H9 (cell line): Measurements from ENCODE around the gene TSPAN9. TPM values are rescaled to one million over a fixed set of nuclear protein-coding genes. Genes with fewer than 3 reads are reported as not detected.

ENCODE experiments used
- DNase-seq: peaks from one replicate; pipeline ENCODE4 v3.0.0-alpha.2; 2017
- H2AFZ ChIP-seq: one replicate; pipeline ENCODE4 v1.6.1; 2013; ENCODE audit warnings: mild to moderate bottlenecking, low read length, control low read depth, moderate library complexity
- H2AK5ac ChIP-seq: 2 replicates; pipeline ENCODE4 v1.6.1; 2013; ENCODE audit warnings: low read length, control low read depth, mixed read lengths; ENCODE audit not compliant: insufficient read length
- H2BK120ac ChIP-seq: one replicate; pipeline ENCODE4 v1.6.1; 2013; ENCODE audit warnings: low read depth, mild to moderate bottlenecking, low read length, control low read depth, inconsistent platforms; ENCODE audit not compliant: poor library complexity, severe bottlenecking
- H2BK12ac ChIP-seq: 2 replicates; pipeline ENCODE4 v1.6.1; 2013; ENCODE audit warnings: low read length, control low read depth, mixed read lengths, low read depth; ENCODE audit not compliant: insufficient read length
- H2BK15ac ChIP-seq: 2 replicates; pipeline ENCODE4 v1.6.1; 2013; ENCODE audit warnings: low read depth, low read length, control low read depth
- H2BK20ac ChIP-seq: one replicate; pipeline ENCODE4 v1.6.1; 2013; ENCODE audit warnings: low read depth, mild to moderate bottlenecking, low read length, control low read depth, inconsistent platforms; ENCODE audit not compliant: poor library complexity, severe bottlenecking
- H2BK5ac ChIP-seq: 2 replicates; pipeline ENCODE4 v1.6.1; 2013; ENCODE audit warnings: low read length, control low read depth, mixed read lengths; ENCODE audit not compliant: insufficient read length
- H3K14ac ChIP-seq: 2 replicates; pipeline ENCODE4 v1.6.1; 2013; ENCODE audit warnings: low read length, control low read depth; ENCODE audit not compliant: insufficient read depth
- H3K18ac ChIP-seq: 2 replicates; pipeline ENCODE4 v1.6.1; 2013; ENCODE audit warnings: low read depth, mild to moderate bottlenecking, mixed read lengths, low read length, control low read depth; ENCODE audit not compliant: insufficient read length
- H3K23ac ChIP-seq: 2 replicates; pipeline ENCODE4 v1.6.1; 2013; ENCODE audit warnings: low read length, control low read depth, mixed read lengths, low read depth; ENCODE audit not compliant: insufficient read length
- H3K23me2 ChIP-seq: 2 replicates; pipeline ENCODE4 v1.6.1; 2013; ENCODE audit warnings: low read depth, mild to moderate bottlenecking, mixed read lengths, low read length, control low read depth; ENCODE audit not compliant: insufficient read length, poor library complexity, severe bottlenecking
- H3K27ac ChIP-seq: 2 replicates; pipeline ENCODE4 v1.5.1; 2013; ENCODE audit warnings: low read length, control low read depth, mixed read lengths, low read depth; ENCODE audit not compliant: insufficient read length
- H3K27me3 ChIP-seq: 2 replicates; pipeline ENCODE4 v1.6.1; 2013; ENCODE audit warnings: low read length, control low read depth, inconsistent platforms; ENCODE audit not compliant: insufficient read depth
- H3K4ac ChIP-seq: 2 replicates; pipeline ENCODE4 v1.6.1; 2013; ENCODE audit warnings: low read depth, mild to moderate bottlenecking, control low read depth, inconsistent platforms, low read length, moderate library complexity
- H3K4me1 ChIP-seq: 2 replicates; pipeline ENCODE4 v1.6.1; 2013; ENCODE audit warnings: low read length, control low read depth, inconsistent platforms; ENCODE audit not compliant: insufficient read depth
- H3K4me2 ChIP-seq: 2 replicates; pipeline ENCODE4 v1.6.1; 2013; ENCODE audit warnings: low read length, control low read depth, mixed read lengths; ENCODE audit not compliant: insufficient read length, insufficient read depth
- H3K56ac ChIP-seq: 2 replicates; pipeline ENCODE4 v1.6.1; 2013; ENCODE audit warnings: low read depth, mild to moderate bottlenecking, mixed read lengths, low read length, control low read depth; ENCODE audit not compliant: insufficient read length
- H3K79me1 ChIP-seq: 2 replicates; pipeline ENCODE4 v1.6.1; 2013; ENCODE audit warnings: low read depth, mild to moderate bottlenecking, moderate library complexity, low read length, control low read depth, inconsistent platforms; ENCODE audit not compliant: insufficient read depth, poor library complexity, severe bottlenecking
- H3K79me2 ChIP-seq: 2 replicates; pipeline ENCODE4 v1.6.1; 2013; ENCODE audit warnings: low read length, control low read depth, inconsistent platforms; ENCODE audit not compliant: insufficient read depth
- H3K9ac ChIP-seq: 2 replicates; pipeline ENCODE4 v1.6.1; 2013; ENCODE audit warnings: low read length, control low read depth, mixed read lengths; ENCODE audit not compliant: insufficient read length; ENCODE audit errors: extremely low read depth
- H3K9me3 ChIP-seq: one replicate; pipeline ENCODE4 v1.6.1; 2013; ENCODE audit warnings: low read depth, low read length, inconsistent platforms; ENCODE audit not compliant: control insufficient read depth
- H3T11ph ChIP-seq: one replicate; pipeline ENCODE4 v1.6.1; 2013; ENCODE audit warnings: mild to moderate bottlenecking, low read length, control low read depth, inconsistent platforms
- H4K20me1 ChIP-seq: one replicate; pipeline ENCODE4 v1.6.1; 2013; ENCODE audit not compliant: control insufficient read depth, insufficient read length, insufficient read depth
- H4K5ac ChIP-seq: 2 replicates; pipeline ENCODE4 v1.6.1; 2013; ENCODE audit warnings: low read depth, mild to moderate bottlenecking, mixed read lengths, low read length, control low read depth; ENCODE audit not compliant: insufficient read length
- H4K8ac ChIP-seq: replicated peaks from 2 replicates; pipeline ENCODE4 v1.6.1; 2013; ENCODE audit warnings: low read length, control low read depth, mixed read lengths, low read depth; ENCODE audit not compliant: insufficient read length
- H4K91ac ChIP-seq: 2 replicates; pipeline ENCODE4 v1.6.1; 2013; ENCODE audit warnings: low read depth, mild to moderate bottlenecking, moderate library complexity, mixed read lengths, low read length, control low read depth; ENCODE audit not compliant: insufficient read length
- H3K27ac Mint-ChIP-seq, 3 experiments: 2 replicates in 2 of 3; 3 replicates in 1 of 3; pipeline ENCODE4 v1.8.0; 2020 to 2021; ENCODE audit warnings: mixed read lengths in 3 of 3, mild to moderate bottlenecking in 1 of 3, moderate library complexity in 1 of 3
- H3K27me3 Mint-ChIP-seq: 2 replicates; pipeline ENCODE4 v1.8.0; 2021; ENCODE audit warnings: low read depth, mild to moderate bottlenecking, moderate library complexity, mixed read lengths
- H3K36me3 Mint-ChIP-seq, 3 experiments: 2 replicates in 2 of 3; 3 replicates in 1 of 3; pipeline ENCODE4 v1.8.0; 2020 to 2021; ENCODE audit warnings: low read depth in 3 of 3, mixed read lengths in 3 of 3; ENCODE audit not compliant: insufficient read depth in 1 of 3
- H3K4me1 Mint-ChIP-seq, 2 experiments: 2 replicates each; pipeline ENCODE4 v1.8.0; 2020; ENCODE audit warnings: mixed read lengths in 2 of 2
- H3K4me3 Mint-ChIP-seq, 2 experiments: 2 replicates in 1 of 2; 3 replicates in 1 of 2; pipeline ENCODE4 v1.8.0; 2020 to 2021; ENCODE audit warnings: mild to moderate bottlenecking in 2 of 2, mixed read lengths in 2 of 2, moderate library complexity in 1 of 2
- H3K9me3 Mint-ChIP-seq, 2 experiments: 2 replicates in 1 of 2; 3 replicates in 1 of 2; pipeline ENCODE4 v1.8.0; 2020; ENCODE audit warnings: mild to moderate bottlenecking in 2 of 2, mixed read lengths in 2 of 2, moderate library complexity in 1 of 2
- WGBS: extraction: QIAGEN DNeasy Blood & Tissue Kit; methylation state at CpG from one replicate; pipeline ENCODE4 v1.1.7; 2013; ENCODE audit warnings: missing lambda C conversion rate, low lambda C conversion rate, mixed read lengths; ENCODE audit not compliant: insufficient read length; ENCODE audit errors: extremely low coverage; 5-methylcytosine and 5-hydroxymethylcytosine counted together
- total RNA-seq: library from RNA; stranded (reverse); gene quantifications from 2 replicates; pipeline ENCODE4 v1.2.1, GENCODE V29; 2021
- TF ChIP-seq, protein P1 (sequence below): fragments of 200-600 bp; sonication (generic); conservative IDR thresholded peaks from 3 replicates; pipeline ENCODE4 v1.8.0; 2021; ENCODE audit warnings: antibody characterized with exemption, mild to moderate bottlenecking

The TSPAN9 gene
- total RNA-seq, 1 experiment from 2014 or later = 19.0 TPM

DNA sequence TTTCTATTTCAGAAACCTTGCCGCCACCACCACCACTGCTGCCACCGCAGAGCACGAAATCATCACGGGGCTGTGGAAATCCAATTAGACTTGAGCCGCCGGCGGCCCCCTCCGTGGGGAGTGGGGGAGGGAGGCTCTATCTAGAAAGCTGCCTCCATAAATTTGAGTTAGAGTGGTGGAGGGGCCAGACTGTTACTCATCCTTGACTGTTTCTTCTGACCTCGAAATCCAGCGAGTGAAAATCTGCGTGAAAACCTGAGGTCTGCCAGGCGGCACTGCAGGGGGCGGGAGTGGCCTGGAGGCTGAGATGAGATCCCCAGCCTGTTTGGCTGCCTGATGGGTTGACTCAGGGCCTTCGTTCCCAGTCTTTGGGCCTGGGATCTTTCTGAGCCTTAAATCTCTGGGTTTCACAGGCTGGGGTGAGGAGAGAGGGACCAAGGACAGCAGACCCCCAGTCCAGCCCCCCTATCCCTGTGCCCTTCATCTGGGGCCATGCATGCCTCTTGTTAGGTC lies 29.9 kb downstream of the TSPAN9 start:
- Histone ChIP-seq H2AFZ (no peak overlapping the region), H3K79me1 (no peaks in the 10 kb centered on the region), H4K8ac (no peak overlapping the region), H4K91ac (no peak overlapping the region), H4K5ac (no peak overlapping the region), H4K20me1 (peaks cover 3% of the 10 kb centered on the region), H2BK15ac (no peak overlapping the region), H3K27ac (no peak overlapping the region), H3K56ac (no peak overlapping the region), H3K18ac (no peak overlapping the region), H3T11ph (no peak overlapping the region), H3K27me3 (no peaks in the 10 kb centered on the region), H3K4me2 (no peak overlapping the region), H2BK20ac (no peak overlapping the region), H2BK5ac (no peak overlapping the region), H2BK120ac (no peak overlapping the region), H3K9me3 (no peaks in the 10 kb centered on the region), H3K23me2 (no peaks in the 10 kb centered on the region), H3K23ac (no peak overlapping the region), H3K79me2 (no peaks in the 10 kb centered on the region), H2BK12ac (no peak overlapping the region), H3K4me1 (no peaks in the 10 kb centered on the region), H3K4ac (no peak overlapping the region), H3K9ac (no peak overlapping the region), H3K14ac (no peak overlapping the region; the same call in 1 of the 2 replicates), H2AK5ac (no peak overlapping the region)
- H3K9me3 Mint-ChIP-seq = no peaks in the 10 kb centered on the region
- H3K27me3 Mint-ChIP-seq = no peaks in the 10 kb centered on the region
- no peak overlapping the region for H3K4me3 Mint-ChIP-seq
- WGBS = no CpG with 5 or more reads among the region's 14 CpGs
- no peaks in the 10 kb centered on the region; a peak in 1 of 7 replicates for H3K36me3 Mint-ChIP-seq
- peak; percentile 46 for DNase-seq
- TF ChIP-seq, protein P1, sequence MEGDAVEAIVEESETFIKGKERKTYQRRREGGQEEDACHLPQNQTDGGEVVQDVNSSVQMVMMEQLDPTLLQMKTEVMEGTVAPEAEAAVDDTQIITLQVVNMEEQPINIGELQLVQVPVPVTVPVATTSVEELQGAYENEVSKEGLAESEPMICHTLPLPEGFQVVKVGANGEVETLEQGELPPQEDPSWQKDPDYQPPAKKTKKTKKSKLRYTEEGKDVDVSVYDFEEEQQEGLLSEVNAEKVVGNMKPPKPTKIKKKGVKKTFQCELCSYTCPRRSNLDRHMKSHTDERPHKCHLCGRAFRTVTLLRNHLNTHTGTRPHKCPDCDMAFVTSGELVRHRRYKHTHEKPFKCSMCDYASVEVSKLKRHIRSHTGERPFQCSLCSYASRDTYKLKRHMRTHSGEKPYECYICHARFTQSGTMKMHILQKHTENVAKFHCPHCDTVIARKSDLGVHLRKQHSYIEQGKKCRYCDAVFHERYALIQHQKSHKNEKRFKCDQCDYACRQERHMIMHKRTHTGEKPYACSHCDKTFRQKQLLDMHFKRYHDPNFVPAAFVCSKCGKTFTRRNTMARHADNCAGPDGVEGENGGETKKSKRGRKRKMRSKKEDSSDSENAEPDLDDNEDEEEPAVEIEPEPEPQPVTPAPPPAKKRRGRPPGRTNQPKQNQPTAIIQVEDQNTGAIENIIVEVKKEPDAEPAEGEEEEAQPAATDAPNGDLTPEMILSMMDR = no peak
- peaks cover 23 to 33% of the 10 kb centered on the region in 2 experiments for H3K4me1 Mint-ChIP-seq
- no peak overlapping the region; a peak in 1 of 7 replicates for H3K27ac Mint-ChIP-seq
